ENCODE results near the gene GINS3.

GRCh38 chr16:58435779-58436178 lies 43.5 kb downstream of the GINS3 start:
- TF ChIP-seq GABPA (IDR thresholded peaks at IDR 0.05; ENCODE audit: low read depth) (no peak), CTCF (IDR thresholded peaks at IDR 0.05; ENCODE audit: insufficient read depth, low read length) (no peak)

All from HL-60 (cell line).